CD1c-positive myeloid dendritic cell (primary cell): Measurements from ENCODE around the gene UPK1A.
A peak's percentile ranks its signal among the peaks of the same experiment; 100 is the strongest.
"Not testable (repeated sequence)": the region's sequence is repeated elsewhere in the genome, so short reads cannot be mapped to it uniquely, and the experiment has no call there.

ENCODE experiments used
- DNase-seq: peaks from one replicate; pipeline ENCODE4 v3.0.0-alpha.2; 2016; ENCODE audit errors: extremely low spot score

Gene UPK1A

GRCh38 chr19:35644206-35644986, 21.9 kb upstream of the UPK1A start:
- peak; percentile 97 for DNase-seq

GRCh38 chr19:35644987-35645679, 21.2 kb upstream of the UPK1A start:
- DNase-seq, result peak; percentile 79

- no peak for DNase-seq
These were observed 20.4 kb upstream of the UPK1A start for GRCh38 chr19:35645680-35646511.

- peak; percentile 98 for DNase-seq
These were observed 18.0 kb upstream of the UPK1A start, which contains the start of gene COX6B1 for GRCh38 chr19:35648017-35648961. Gene COX6B1 (plus strand): TSS chr19:35648323. CDS start chr19:35651244, 2,921 bp downstream.

GRCh38 chr19:35650581-35650980, 15.7 kb upstream of the UPK1A start:
- no peak for DNase-seq

GRCh38 chr19:35654828-35655227, 11.5 kb upstream of the UPK1A start:
- not testable (repeated sequence) for DNase-seq

GRCh38 chr19:35655600-35655999, 10.7 kb upstream of the UPK1A start:
- no peak for DNase-seq

GRCh38 chr19:35656700-35657099, 9.6 kb upstream of the UPK1A start:
- no peak for DNase-seq

- no peak for DNase-seq
These were observed 8.2 kb upstream of the UPK1A start for GRCh38 chr19:35657904-35658700.

- DNase-seq, result no peak
These were observed 4.3 kb upstream of the UPK1A start for GRCh38 chr19:35661995-35662340.

GRCh38 chr19:35663981-35664380, 2.3 kb upstream of the UPK1A start:
- no peak for DNase-seq

GRCh38 chr19:35665157-35665556, 1.2 kb upstream of the UPK1A start:
- DNase-seq, result no peak

GRCh38 chr19:35665604-35666003, 713 bp upstream of the UPK1A start:
- DNase-seq, result no peak

- no peak for DNase-seq
These were observed 3.2 kb downstream of the UPK1A start for GRCh38 chr19:35669566-35669965.

GRCh38 chr19:35669974-35670373, 3.7 kb downstream of the UPK1A start:
- DNase-seq, result no peak

- DNase-seq, result no peak
These were observed 4.4 kb downstream of the UPK1A start for GRCh38 chr19:35670686-35671085.

- DNase-seq, result no peak
These were observed 5.5 kb downstream of the UPK1A start for GRCh38 chr19:35671818-35672217.

- DNase-seq, result peak; percentile 48
These were observed 6.9 kb downstream of the UPK1A start for GRCh38 chr19:35673121-35673804.

- no peak for DNase-seq
These were observed 9.3 kb downstream of the UPK1A start for GRCh38 chr19:35675589-35676140.
